PC-9 (cell line): ENCODE measurements around the gene FOXN3.

Experiments used
- CTCF ChIP-seq: fragments of 200-600 bp; sonication (generic); conservative IDR thresholded peaks from 2 replicates; pipeline ENCODE4 v1.6.1; 2017; ENCODE audit warnings: mixed run types, antibody characterized with exemption, mild to moderate bottlenecking, moderate library complexity
- EZH2 ChIP-seq: fragments of 200-600 bp; sonication (generic); IDR thresholded peaks from 2 replicates; pipeline ENCODE4 v1.8.0; 2017; ENCODE audit warnings: antibody characterized with exemption, low read depth

GRCh38 chr14:89379891-89380820, 36.9 kb downstream of the FOXN3 start:
- TF ChIP-seq CTCF (no peak), EZH2 (no peak)
